Measurements from ENCODE around the gene NHLH1.

Gene NHLH1

DNA sequence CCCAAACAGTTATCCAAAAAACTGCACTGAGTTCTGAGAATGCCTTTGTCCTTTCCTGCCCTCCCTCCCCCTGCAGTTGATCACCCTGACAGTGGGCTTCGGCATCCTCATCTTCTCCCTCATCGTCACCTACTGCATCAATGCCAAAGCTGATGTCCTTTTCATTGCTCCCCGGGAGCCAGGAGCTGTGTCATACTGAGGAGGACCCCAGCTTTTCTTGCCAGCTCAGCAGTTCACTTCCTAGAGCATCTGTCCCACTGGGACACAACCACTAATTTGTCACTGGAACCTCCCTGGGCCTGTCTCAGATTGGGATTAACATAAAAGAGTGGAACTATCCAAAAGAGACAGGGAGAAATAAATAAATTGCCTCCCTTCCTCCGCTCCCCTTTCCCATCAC, 8.8 kb upstream of the NHLH1 start:
- no peak overlapping the region for H3K4me3 ChIP-seq (replicated peaks; ENCODE audit: insufficient read depth, low read length)
- H3K27me3 ChIP-seq (ENCODE audit: insufficient read depth, poor library complexity, severe bottlenecking) = no peaks in the 10 kb centered on the region
- no peak overlapping the region for H3K27ac ChIP-seq (replicated peaks)
- no peak for DNase-seq (ENCODE audit: low read depth in 1 of 2, low spot score in 1 of 2)
- TF ChIP-seq, protein P1, sequence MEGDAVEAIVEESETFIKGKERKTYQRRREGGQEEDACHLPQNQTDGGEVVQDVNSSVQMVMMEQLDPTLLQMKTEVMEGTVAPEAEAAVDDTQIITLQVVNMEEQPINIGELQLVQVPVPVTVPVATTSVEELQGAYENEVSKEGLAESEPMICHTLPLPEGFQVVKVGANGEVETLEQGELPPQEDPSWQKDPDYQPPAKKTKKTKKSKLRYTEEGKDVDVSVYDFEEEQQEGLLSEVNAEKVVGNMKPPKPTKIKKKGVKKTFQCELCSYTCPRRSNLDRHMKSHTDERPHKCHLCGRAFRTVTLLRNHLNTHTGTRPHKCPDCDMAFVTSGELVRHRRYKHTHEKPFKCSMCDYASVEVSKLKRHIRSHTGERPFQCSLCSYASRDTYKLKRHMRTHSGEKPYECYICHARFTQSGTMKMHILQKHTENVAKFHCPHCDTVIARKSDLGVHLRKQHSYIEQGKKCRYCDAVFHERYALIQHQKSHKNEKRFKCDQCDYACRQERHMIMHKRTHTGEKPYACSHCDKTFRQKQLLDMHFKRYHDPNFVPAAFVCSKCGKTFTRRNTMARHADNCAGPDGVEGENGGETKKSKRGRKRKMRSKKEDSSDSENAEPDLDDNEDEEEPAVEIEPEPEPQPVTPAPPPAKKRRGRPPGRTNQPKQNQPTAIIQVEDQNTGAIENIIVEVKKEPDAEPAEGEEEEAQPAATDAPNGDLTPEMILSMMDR (IDR thresholded peaks at IDR 0.05; ENCODE audit: insufficient read depth, low read length) = no peak
- TF ChIP-seq, protein P2, sequence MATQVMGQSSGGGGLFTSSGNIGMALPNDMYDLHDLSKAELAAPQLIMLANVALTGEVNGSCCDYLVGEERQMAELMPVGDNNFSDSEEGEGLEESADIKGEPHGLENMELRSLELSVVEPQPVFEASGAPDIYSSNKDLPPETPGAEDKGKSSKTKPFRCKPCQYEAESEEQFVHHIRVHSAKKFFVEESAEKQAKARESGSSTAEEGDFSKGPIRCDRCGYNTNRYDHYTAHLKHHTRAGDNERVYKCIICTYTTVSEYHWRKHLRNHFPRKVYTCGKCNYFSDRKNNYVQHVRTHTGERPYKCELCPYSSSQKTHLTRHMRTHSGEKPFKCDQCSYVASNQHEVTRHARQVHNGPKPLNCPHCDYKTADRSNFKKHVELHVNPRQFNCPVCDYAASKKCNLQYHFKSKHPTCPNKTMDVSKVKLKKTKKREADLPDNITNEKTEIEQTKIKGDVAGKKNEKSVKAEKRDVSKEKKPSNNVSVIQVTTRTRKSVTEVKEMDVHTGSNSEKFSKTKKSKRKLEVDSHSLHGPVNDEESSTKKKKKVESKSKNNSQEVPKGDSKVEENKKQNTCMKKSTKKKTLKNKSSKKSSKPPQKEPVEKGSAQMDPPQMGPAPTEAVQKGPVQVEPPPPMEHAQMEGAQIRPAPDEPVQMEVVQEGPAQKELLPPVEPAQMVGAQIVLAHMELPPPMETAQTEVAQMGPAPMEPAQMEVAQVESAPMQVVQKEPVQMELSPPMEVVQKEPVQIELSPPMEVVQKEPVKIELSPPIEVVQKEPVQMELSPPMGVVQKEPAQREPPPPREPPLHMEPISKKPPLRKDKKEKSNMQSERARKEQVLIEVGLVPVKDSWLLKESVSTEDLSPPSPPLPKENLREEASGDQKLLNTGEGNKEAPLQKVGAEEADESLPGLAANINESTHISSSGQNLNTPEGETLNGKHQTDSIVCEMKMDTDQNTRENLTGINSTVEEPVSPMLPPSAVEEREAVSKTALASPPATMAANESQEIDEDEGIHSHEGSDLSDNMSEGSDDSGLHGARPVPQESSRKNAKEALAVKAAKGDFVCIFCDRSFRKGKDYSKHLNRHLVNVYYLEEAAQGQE (IDR thresholded peaks at IDR 0.05; ENCODE audit: insufficient replicate concordance, low read depth) = no peak
- TF ChIP-seq SPI1 (IDR thresholded peaks at IDR 0.05; ENCODE audit: borderline replicate concordance, low read depth) (no peak), GABPA (IDR thresholded peaks at IDR 0.05; ENCODE audit: low read depth) (no peak), POLR2AphosphoS5 (IDR thresholded peaks at IDR 0.05; ENCODE audit: low read depth) (no peak)

DNA sequence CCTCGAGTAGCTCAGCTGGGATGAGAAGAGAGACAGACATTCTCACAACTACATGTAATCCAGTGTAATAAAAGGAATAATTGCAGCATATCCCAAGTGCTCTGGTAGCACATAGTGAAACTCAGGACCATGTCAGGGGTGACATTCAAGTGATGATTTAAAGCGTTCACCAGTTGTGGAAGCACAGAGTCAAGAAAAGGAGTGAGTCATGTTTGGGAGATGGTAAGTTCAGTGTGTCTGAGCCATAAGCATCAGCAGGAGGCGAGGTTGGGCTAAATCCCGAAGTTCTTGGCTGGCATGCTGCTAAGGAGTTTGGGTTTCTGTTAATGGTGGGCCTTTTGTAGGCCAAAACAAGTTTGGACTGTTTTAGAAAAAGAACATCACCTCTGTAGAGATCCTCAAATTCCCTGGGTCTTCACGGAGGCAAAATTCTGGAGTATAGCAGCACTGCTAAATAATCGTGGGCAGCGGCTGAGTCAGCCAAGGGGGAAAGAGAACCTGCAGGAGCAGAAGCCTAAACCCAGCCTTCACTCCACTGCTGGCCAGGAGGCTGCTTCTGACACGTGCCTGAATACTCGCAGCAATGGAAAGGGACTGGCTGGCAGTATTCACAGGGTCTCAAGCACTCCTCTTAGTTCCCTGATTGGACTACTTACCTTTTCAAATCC, 7.2 kb upstream of the NHLH1 start:
- Histone ChIP-seq H3K27ac (replicated peaks) (no peak overlapping the region), H3K4me3 (replicated peaks; ENCODE audit: insufficient read depth, low read length) (no peak overlapping the region), H3K27me3 (ENCODE audit: insufficient read depth, poor library complexity, severe bottlenecking) (no peaks in the 10 kb centered on the region)
- no peak for DNase-seq (ENCODE audit: low read depth in 1 of 2, low spot score in 1 of 2)
- TF ChIP-seq, protein P2 (IDR thresholded peaks at IDR 0.05; ENCODE audit: insufficient replicate concordance, low read depth) = no peak
- TF ChIP-seq, protein P1 (IDR thresholded peaks at IDR 0.05; ENCODE audit: insufficient read depth, low read length) = no peak
- TF ChIP-seq POLR2AphosphoS5 (IDR thresholded peaks at IDR 0.05; ENCODE audit: low read depth) (no peak), SPI1 (IDR thresholded peaks at IDR 0.05; ENCODE audit: borderline replicate concordance, low read depth) (no peak), GABPA (IDR thresholded peaks at IDR 0.05; ENCODE audit: low read depth) (no peak)

DNA sequence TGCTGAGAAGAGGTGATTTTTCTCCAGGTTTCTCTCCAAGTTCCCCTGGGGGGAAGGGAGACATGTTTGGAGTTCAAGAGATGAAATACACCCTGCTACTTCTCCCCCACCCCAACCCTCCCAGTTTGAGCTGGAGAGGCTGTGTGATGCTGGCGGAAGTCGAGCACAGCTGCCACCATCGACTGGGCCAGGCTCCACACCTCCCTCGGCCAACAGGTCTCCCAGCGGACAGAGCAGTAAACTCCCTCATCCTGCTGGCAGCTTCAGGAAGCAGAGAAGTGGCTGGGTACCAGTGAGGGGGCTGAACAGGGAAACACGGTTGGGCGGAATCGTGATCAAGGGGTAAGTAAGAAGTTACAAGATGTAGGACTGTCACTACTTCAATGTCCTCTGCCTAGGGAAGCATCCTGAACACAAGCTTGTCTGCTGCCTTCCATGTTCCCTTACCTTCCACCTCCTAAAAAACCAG, 6.6 kb upstream of the NHLH1 start:
- no peak for DNase-seq (ENCODE audit: low read depth in 1 of 2, low spot score in 1 of 2)
- Histone ChIP-seq H3K27ac (replicated peaks) (no peak overlapping the region), H3K27me3 (ENCODE audit: insufficient read depth, poor library complexity, severe bottlenecking) (no peaks in the 10 kb centered on the region), H3K4me3 (replicated peaks; ENCODE audit: insufficient read depth, low read length) (no peak overlapping the region)
- TF ChIP-seq GABPA (IDR thresholded peaks at IDR 0.05; ENCODE audit: low read depth) = no peak
- TF ChIP-seq, protein P2 (IDR thresholded peaks at IDR 0.05; ENCODE audit: insufficient replicate concordance, low read depth) = no peak
- TF ChIP-seq POLR2AphosphoS5 (IDR thresholded peaks at IDR 0.05; ENCODE audit: low read depth) = no peak
- no peak for TF ChIP-seq SPI1 (IDR thresholded peaks at IDR 0.05; ENCODE audit: borderline replicate concordance, low read depth)
- TF ChIP-seq, protein P1 (IDR thresholded peaks at IDR 0.05; ENCODE audit: insufficient read depth, low read length) = no peak

Measured in HL-60 (cell line).